Liver (tissue), 9 donors: ENCODE measurements around the gene NR4A3. TPM values are rescaled to one million over a fixed set of nuclear protein-coding genes. Genes with fewer than 3 reads are reported as not detected.

ENCODE experiments used
- DNase-seq: peaks from one replicate; pipeline ENCODE4 v3.0.0-alpha.2; 2017; ENCODE audit warnings: low spot score
- H3K27ac ChIP-seq, 2 donors: one replicate each; pipeline ENCODE4 v1.7.0; 2013; ENCODE audit warnings: inconsistent platforms in 2 of 2, low read length in 2 of 2, control low read depth in 1 of 2, low read depth in 1 of 2, mild to moderate bottlenecking in 1 of 2
- H3K27me3 ChIP-seq, 4 donors: one replicate each; pipeline versions ENCODE4 v1.6.1 to v1.7.0; 2013; ENCODE audit warnings: low read length in 3 of 4, inconsistent platforms in 1 of 4, mild to moderate bottlenecking in 1 of 4, moderate library complexity in 1 of 4; ENCODE audit not compliant: control insufficient read depth in 4 of 4, insufficient read depth in 4 of 4
- H3K36me3 ChIP-seq, 4 donors: one replicate each; pipeline versions ENCODE4 v1.6.1 to v1.7.0; 2013; ENCODE audit warnings: low read length in 3 of 4, mild to moderate bottlenecking in 3 of 4, low read depth in 1 of 4, moderate library complexity in 1 of 4; ENCODE audit not compliant: control insufficient read depth in 4 of 4, insufficient read depth in 3 of 4
- H3K4me1 ChIP-seq, 4 donors: one replicate each; pipeline versions ENCODE4 v1.6.1 to v1.7.0; 2013; ENCODE audit warnings: low read length in 3 of 4, mild to moderate bottlenecking in 3 of 4, moderate library complexity in 1 of 4; ENCODE audit not compliant: control insufficient read depth in 4 of 4, insufficient read depth in 4 of 4
- H3K4me3 ChIP-seq, 3 donors: one replicate each; pipeline versions ENCODE4 v1.6.1 to v1.7.0; 2013; ENCODE audit warnings: low read length in 3 of 3, control low read depth in 1 of 3, low read depth in 1 of 3, mild to moderate bottlenecking in 1 of 3
- H3K9ac ChIP-seq, 2 donors: one replicate each; pipeline ENCODE4 v1.7.0; 2013; ENCODE audit warnings: low read length in 2 of 2, mild to moderate bottlenecking in 2 of 2, moderate library complexity in 2 of 2, control low read depth in 1 of 2, low read depth in 1 of 2
- H3K9me3 ChIP-seq, 4 donors: one replicate each; pipeline versions ENCODE4 v1.6.1 to v1.7.0; 2013; ENCODE audit warnings: low read length in 3 of 4; ENCODE audit not compliant: control insufficient read depth in 4 of 4
- EGR1 ChIP-seq, 2 donors: IDR thresholded peaks; 2 replicates each; pipeline ENCODE4 v1.6.1; 2016 to 2018; ENCODE audit warnings: antibody characterized with exemption in 2 of 2, low read depth in 2 of 2
- FOXA1 ChIP-seq: IDR thresholded peaks from 2 replicates; pipeline ENCODE4 v1.6.1; 2016; ENCODE audit warnings: antibody characterized with exemption
- FOXA2 ChIP-seq: IDR thresholded peaks from 2 replicates; pipeline ENCODE4 v1.6.1; 2016; ENCODE audit warnings: antibody characterized with exemption
- GABPA ChIP-seq, 2 donors: IDR thresholded peaks in 1 of 2; conservative IDR thresholded peaks in 1 of 2; 2 replicates each; pipeline ENCODE4 v1.6.1; 2016; ENCODE audit warnings: antibody characterized with exemption in 2 of 2, mild to moderate bottlenecking in 1 of 2, moderate library complexity in 1 of 2
- HNF4A ChIP-seq, 2 donors: conservative IDR thresholded peaks; 2 replicates each; pipeline ENCODE4 v1.6.1; 2016; ENCODE audit warnings: antibody characterized with exemption in 2 of 2, mild to moderate bottlenecking in 2 of 2
- JUND ChIP-seq, 2 donors: IDR thresholded peaks; 2 replicates each; pipeline ENCODE4 v1.6.1; 2016; ENCODE audit warnings: antibody characterized with exemption in 2 of 2
- NR2F2 ChIP-seq: IDR thresholded peaks from 2 replicates; pipeline ENCODE4 v1.6.1; 2016; ENCODE audit warnings: antibody characterized with exemption
- RAD21 ChIP-seq, 2 donors: IDR thresholded peaks; 2 replicates each; pipeline ENCODE4 v1.6.1; 2016; ENCODE audit warnings: antibody characterized with exemption in 2 of 2, mild to moderate bottlenecking in 2 of 2
- REST ChIP-seq: IDR thresholded peaks from 2 replicates; pipeline ENCODE4 v1.6.1; 2016; ENCODE audit warnings: antibody characterized with exemption, mild to moderate bottlenecking
- SP1 ChIP-seq: IDR thresholded peaks from 2 replicates; pipeline ENCODE4 v1.6.1; 2018; ENCODE audit warnings: antibody characterized with exemption, mild to moderate bottlenecking
- ZBTB33 ChIP-seq: IDR thresholded peaks from 2 replicates; pipeline ENCODE4 v1.6.1; 2016; ENCODE audit warnings: antibody characterized with exemption
- WGBS: extraction: QIAGEN DNeasy Blood & Tissue Kit; methylation state at CpG from one replicate; pipeline ENCODE4 v1.1.7; 2013; 5-methylcytosine and 5-hydroxymethylcytosine counted together
- polyA plus RNA-seq, 2 donors: library from polyadenylated mRNA; stranded (reverse) in 1 of 2; unstranded in 1 of 2; fragments of 200-250 nt in 1 of 2; fragments of >200 nt in 1 of 2; fragmentation: Nextera tagmentation in 1 of 2; extraction: Ambion mirVana in 1 of 2; gene quantifications; one replicate each; pipeline versions ENCODE4 v1.2.1 to v1.2.3, GENCODE V29; 2013 to 2015
- total RNA-seq, 2 donors: library from RNA; depleted of rRNA; stranded (reverse); fragments of >200 nt; gene quantifications; one replicate each; pipeline ENCODE4 v1.2.3, GENCODE V29; 2014
- TF ChIP-seq, protein P1 (sequence below): IDR thresholded peaks from 2 replicates; pipeline ENCODE4 v1.6.1; 2016; ENCODE audit warnings: antibody characterized with exemption
- donor health status: healthy.
- donor health status: healthy.
- donor health status: healthy.
- donor health status: healthy.
- donor health status: healthy.

NR4A3 gene
- total and polyA plus RNA-seq, 4 donors, result 0.02 to 0.14 (median 0.09) TPM

DNA sequence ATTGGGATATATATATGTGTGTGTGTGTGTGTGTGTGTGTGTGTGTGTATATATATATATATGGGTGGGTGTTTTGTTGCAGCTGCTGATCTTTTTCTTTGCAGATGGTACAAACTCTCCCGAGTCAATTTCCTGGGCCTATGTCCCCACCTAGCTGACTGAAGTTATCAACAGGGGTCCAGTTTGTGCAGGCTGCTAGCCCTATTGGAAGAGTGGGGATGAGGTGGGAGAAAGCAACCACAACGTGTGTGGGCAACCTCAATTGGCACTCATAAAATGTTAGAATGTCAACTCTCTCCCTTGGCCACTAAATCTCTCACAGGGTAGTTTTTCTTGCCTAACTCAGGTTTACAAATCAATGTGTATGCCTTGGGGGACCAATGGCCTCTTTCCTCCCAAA, 5.6 kb downstream of the NR4A3 start (continued):
- TF ChIP-seq REST (no peak), RAD21 (IDR thresholded peaks at IDR 0.05) (no peak), FOXA1 (no peak), HNF4A (conservative IDR thresholded peaks at IDR 0.05) (no peak), SP1 (no peak)

GRCh38 chr9:99828054-99828416, 6.3 kb downstream of the NR4A3 start:
- TF ChIP-seq NR2F2, result no peak
- no peak for TF ChIP-seq GABPA (IDR thresholded peaks at IDR 0.05 in 1 of 2, conservative IDR thresholded peaks at IDR 0.05 in 1 of 2)
- Histone ChIP-seq H3K4me3 (peak overlapping the region in 1 of 3 donors; percentile 33), H3K27me3 (peaks cover 2 to 25% (median 14%) of the 10 kb centered on the region in 4 donors), H3K9me3 (no peaks in the 10 kb centered on the region), H3K9ac (no peak overlapping the region), H3K36me3 (no peaks in the 10 kb centered on the region), H3K27ac (no peak overlapping the region), H3K4me1 (peaks cover 17 to 24% (median 21%) of the 10 kb centered on the region in 4 donors)
- WGBS, result 60% methylated on average over 15 of the region's 15 CpGs
- no peak for DNase-seq

DNA sequence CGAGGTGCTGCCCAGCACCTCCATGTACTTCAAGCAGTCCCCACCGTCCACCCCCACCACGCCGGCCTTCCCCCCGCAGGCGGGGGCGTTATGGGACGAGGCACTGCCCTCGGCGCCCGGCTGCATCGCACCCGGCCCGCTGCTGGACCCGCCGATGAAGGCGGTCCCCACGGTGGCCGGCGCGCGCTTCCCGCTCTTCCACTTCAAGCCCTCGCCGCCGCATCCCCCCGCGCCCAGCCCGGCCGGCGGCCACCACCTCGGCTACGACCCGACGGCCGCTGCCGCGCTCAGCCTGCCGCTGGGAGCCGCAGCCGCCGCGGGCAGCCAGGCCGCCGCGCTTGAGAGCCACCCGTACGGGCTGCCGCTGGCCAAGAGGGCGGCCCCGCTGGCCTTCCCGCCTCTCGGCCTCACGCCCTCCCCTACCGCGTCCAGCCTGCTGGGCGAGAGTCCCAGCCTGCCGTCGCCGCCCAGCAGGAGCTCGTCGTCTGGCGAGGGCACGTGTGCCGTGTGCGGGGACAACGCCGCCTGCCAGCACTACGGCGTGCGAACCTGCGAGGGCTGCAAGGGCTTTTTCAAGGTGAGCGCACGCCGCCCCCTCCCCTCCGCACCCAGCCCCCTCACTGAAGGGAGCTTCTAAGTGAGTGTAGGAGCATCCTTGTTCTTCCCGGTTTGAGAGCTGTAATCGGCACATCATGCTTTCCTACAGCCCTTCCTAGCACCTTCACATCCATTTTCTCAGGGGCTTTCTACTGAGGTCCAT, 6.9 kb downstream of the NR4A3 start:
- no peak for DNase-seq
- peaks cover 14 to 20% (median 18%) of the 10 kb centered on the region in 4 donors for H3K4me1 ChIP-seq
- WGBS, result 19% methylated on average over 78 of the region's 78 CpGs
- peaks cover 0 to 2% (median 0%) of the 10 kb centered on the region in 4 donors for H3K36me3 ChIP-seq
- peak overlapping the region in 1 of 3 donors; percentile 33 for H3K4me3 ChIP-seq
- H3K27ac ChIP-seq, result no peak overlapping the region
- no peak overlapping the region for H3K9ac ChIP-seq
- H3K27me3 ChIP-seq, result peaks cover 2 to 25% (median 14%) of the 10 kb centered on the region in 4 donors
- H3K9me3 ChIP-seq, result no peaks in the 10 kb centered on the region
- TF ChIP-seq JUND (IDR thresholded peaks at IDR 0.05), result no peak
- TF ChIP-seq ZBTB33, result no peak
- no peak for TF ChIP-seq FOXA1
- no peak for TF ChIP-seq FOXA2
- TF ChIP-seq NR2F2, result no peak
- TF ChIP-seq, protein P1, sequence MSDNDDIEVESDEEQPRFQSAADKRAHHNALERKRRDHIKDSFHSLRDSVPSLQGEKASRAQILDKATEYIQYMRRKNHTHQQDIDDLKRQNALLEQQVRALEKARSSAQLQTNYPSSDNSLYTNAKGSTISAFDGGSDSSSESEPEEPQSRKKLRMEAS, result no peak
- TF ChIP-seq SP1, result no peak
- no peak for TF ChIP-seq EGR1 (IDR thresholded peaks at IDR 0.05; ENCODE audit: low read depth in 2 of 2)
- TF ChIP-seq HNF4A (conservative IDR thresholded peaks at IDR 0.05), result no peak
